ENCODE data around the gene ORAI1.

DNA sequence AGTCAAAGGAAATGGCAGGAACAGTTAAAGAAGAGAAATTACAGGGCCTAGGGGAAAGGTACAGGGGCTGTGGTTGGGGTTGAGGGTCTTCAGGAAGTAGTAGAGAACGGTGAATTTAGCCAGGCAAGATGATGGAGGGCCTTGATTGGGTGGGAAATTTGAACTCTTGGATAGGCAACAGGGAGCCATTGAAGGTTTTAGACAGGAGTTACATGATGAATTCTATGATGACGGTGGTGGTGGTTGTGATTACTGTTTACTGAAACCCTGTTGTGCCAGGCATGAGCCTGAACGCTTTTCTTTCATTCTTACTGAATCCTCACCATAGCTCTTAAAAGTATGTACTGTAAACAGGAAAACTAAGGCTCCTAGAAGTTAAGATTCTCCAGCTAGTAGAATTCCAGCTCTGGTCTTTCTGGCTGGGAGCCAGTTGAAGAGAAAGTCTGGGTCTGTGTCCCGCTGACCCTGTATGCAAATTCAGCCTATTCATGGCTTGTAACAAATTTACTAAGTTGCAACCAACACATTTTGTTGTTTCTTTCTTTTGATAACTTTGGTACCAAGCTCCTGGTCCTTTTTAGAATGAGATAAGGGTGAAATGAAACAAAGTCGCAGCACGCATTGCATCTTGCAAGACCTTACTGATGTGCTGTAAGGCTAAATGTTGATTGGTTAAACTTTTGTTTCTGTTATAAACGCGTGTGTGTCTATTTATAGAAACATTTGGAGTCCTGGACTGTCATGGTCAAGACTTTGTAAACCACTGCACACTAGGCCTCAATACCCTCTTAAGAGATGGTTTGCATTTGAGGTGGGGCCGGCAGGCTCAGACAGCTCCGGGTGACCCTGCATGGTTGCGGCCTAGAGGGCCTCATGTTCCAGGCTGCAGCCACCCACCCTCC, 6.0 kb downstream of the ORAI1 start:
- TF ChIP-seq, protein P1, sequence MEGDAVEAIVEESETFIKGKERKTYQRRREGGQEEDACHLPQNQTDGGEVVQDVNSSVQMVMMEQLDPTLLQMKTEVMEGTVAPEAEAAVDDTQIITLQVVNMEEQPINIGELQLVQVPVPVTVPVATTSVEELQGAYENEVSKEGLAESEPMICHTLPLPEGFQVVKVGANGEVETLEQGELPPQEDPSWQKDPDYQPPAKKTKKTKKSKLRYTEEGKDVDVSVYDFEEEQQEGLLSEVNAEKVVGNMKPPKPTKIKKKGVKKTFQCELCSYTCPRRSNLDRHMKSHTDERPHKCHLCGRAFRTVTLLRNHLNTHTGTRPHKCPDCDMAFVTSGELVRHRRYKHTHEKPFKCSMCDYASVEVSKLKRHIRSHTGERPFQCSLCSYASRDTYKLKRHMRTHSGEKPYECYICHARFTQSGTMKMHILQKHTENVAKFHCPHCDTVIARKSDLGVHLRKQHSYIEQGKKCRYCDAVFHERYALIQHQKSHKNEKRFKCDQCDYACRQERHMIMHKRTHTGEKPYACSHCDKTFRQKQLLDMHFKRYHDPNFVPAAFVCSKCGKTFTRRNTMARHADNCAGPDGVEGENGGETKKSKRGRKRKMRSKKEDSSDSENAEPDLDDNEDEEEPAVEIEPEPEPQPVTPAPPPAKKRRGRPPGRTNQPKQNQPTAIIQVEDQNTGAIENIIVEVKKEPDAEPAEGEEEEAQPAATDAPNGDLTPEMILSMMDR (IDR thresholded peaks at IDR 0.05), result no peak
- TF ChIP-seq ZFX (IDR thresholded peaks at IDR 0.05; ENCODE audit: borderline replicate concordance), result no peak
